ENCODE data around the gene ZNF853. TPM values are rescaled to one million over a fixed set of nuclear protein-coding genes. Genes with fewer than 3 reads are reported as not detected.

Gene ZNF853
- total RNA-seq, 1 donor: 0.54 TPM

DNA sequence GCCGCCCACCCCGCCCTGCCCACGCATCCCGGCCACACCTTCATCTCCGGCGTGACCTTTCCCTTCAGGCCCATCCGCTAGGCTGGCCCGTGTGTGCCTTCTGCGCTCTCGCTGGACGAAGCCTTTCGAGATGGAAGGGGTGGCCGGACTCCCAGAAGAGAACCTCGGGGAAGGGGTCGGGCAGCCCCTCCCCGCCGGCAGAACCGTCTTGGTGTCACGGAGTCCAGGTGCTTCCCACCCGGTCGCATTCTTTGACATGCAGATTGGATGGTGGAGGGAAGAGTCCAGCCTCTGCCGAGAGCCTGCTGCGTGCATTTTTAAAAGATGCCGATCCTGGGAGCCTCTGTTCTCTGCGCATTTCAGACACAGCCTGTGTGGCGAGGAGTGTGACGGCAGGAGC is 7.3 kb upstream of the ZNF853 start:
- no peak for DNase-seq (ENCODE audit: low read depth)
- TF ChIP-seq, protein P1, sequence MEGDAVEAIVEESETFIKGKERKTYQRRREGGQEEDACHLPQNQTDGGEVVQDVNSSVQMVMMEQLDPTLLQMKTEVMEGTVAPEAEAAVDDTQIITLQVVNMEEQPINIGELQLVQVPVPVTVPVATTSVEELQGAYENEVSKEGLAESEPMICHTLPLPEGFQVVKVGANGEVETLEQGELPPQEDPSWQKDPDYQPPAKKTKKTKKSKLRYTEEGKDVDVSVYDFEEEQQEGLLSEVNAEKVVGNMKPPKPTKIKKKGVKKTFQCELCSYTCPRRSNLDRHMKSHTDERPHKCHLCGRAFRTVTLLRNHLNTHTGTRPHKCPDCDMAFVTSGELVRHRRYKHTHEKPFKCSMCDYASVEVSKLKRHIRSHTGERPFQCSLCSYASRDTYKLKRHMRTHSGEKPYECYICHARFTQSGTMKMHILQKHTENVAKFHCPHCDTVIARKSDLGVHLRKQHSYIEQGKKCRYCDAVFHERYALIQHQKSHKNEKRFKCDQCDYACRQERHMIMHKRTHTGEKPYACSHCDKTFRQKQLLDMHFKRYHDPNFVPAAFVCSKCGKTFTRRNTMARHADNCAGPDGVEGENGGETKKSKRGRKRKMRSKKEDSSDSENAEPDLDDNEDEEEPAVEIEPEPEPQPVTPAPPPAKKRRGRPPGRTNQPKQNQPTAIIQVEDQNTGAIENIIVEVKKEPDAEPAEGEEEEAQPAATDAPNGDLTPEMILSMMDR (IDR thresholded peaks at IDR 0.05; ENCODE audit: insufficient read depth, low read length): no peak
- no peak overlapping the region for H3K4me3 ChIP-seq (ENCODE audit: low read depth, low read length)

DNA sequence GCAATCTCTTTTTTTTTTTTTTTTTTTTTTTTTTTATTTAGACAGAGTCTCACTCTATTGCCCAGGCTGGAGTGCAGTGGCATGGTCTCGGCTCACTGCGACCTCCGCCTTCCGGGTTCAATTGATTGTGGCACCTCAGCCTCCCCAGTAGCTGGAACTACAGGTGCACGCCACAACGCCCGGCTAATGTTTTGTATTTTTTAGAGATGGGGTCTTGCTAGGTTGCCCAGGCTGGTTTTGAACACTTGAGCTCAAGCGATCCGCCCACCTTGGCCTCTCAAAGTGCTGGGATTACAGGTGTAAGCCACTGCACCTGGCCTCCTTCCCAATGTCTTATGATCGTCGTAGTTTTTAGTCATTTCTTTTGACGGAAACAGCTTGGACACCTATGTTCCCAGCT is 6.6 kb upstream of the ZNF853 start:
- no peak overlapping the region for H3K4me3 ChIP-seq (ENCODE audit: low read depth, low read length)
- no peak for DNase-seq (ENCODE audit: low read depth)
- TF ChIP-seq, protein P1 (IDR thresholded peaks at IDR 0.05; ENCODE audit: insufficient read depth, low read length): no peak

DNA sequence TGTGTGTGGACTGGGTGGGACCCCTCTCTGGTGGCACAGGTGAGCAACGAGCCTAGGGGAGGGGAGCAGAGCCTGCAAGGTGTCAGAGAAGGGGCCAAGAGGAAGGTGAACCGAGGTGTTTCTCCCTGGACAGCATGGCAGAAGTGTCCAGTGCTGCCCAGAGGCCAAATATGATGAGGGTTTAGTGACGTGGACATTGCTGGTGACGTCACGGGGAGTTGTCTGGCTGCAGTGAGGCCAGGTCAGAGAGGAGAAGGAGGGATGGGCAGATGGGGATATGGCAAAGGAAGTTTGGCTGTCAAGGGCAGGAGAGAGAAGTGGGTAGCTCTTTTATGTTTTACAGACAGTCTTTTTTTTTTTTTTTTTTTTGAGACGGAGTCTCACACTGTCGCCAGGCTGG is 2.6 kb upstream of the ZNF853 start:
- no peak overlapping the region for H3K4me3 ChIP-seq (ENCODE audit: low read depth, low read length)
- no peak for DNase-seq (ENCODE audit: low read depth)
- TF ChIP-seq, protein P1 (IDR thresholded peaks at IDR 0.05; ENCODE audit: insufficient read depth, low read length): no peak

DNA sequence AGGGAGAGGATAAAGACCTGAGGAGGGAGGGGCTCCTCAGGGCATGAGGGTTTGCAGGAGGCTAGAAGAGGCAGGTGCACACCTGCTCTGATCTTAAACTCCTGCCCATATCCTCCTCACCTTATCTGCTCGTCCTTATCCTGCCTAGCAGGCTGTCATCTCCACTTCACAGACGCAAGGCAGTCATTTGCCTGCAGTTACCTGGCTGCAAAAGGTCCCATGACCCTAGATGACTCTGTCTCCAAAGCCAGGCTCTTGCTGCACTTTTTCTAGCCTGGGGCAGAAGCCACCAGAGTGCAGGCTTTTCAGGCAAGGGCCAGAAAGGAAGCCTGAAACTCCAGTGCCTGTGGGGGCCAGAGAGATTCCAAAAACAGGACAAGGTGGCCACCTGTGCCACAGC is 1.7 kb upstream of the ZNF853 start:
- no peak for DNase-seq (ENCODE audit: low read depth)
- TF ChIP-seq, protein P1 (IDR thresholded peaks at IDR 0.05; ENCODE audit: insufficient read depth, low read length): no peak
- no peak overlapping the region for H3K4me3 ChIP-seq (ENCODE audit: low read depth, low read length)

DNA sequence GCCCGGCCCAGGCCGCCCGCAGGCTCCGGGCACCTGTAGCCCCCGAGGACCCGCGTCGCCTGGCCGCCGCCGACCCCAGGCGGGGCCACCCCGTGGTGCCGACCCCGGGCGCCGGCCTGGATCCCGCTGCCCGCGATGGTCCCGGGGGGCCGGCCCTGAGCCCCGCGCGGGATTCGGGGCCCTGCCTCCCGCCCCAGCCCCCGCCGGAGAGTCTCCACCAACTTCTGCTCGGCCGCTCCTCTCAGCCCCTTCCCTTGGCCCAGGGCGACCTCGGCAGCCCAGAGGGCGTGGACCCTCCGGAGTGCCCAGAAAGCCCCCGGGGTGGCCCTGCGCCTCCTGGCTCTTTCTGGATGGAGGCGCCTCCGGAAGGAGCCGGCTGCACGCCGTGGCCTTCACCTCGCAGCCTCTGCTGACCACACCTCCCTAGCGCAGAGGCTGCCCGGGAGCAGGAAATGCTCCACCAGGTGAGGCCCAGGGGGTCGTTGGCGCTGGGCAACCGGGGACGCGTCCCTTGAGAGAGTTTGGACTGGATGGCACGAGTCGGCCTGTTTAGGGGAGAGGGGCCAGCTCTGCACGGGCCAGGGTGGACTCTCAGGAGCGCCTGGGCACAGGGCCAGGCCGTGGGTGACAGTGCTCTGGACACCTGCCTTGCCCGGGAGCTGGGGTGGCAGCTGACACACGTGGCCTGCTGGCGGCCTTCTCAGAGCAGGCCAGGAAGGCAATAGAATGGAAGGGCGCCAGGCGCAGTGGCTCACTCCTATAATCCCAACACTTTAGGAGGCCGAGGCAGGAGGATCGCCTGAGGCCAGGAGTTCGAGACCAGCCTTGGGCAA is 529 bp downstream of the ZNF853 start:
- H3K4me3 ChIP-seq (ENCODE audit: low read depth, low read length): peak overlapping the region; percentile 38
- DNase-seq (ENCODE audit: low read depth): no peak
- TF ChIP-seq, protein P1 (IDR thresholded peaks at IDR 0.05; ENCODE audit: insufficient read depth, low read length): no peak

DNA sequence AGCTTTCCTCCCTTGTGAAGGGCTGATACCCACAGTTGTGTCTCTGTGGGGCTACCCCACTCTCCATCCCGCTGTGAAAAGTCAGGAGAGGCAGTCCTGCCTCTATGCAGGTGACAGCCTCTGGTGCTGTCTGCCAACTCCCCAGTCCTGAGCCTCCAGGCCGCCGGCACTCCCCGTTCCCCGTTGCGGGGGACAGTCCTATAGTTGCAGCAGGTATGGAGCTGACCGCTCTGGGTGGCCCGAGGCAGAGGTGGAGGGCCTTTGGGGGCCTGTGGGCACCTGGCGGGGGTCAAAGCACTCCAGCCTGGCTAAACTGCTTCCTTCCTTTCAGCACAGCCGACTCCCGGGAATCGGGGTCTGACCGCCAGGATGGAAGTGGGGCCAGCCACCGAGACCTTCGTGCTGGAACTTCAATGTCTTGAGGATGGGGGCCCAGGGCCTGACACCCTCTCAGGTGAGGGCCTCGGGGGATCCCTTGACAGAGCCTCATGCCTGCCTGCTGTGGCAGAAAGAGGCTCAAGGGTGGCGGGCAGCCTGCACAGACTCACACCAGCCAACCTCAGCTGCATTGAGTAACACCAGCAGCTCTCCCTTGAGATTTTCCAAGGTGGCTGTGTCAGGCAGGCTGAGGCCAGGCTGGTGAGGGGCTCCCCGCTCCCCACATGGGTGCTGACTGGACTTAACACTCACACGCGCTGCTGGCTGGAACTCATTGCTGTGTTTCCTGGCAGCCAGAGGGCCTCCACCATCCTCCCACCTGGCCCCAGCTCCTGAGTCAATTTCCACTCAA is 1.6 kb downstream of the ZNF853 start:
- DNase-seq (ENCODE audit: low read depth): no peak
- TF ChIP-seq, protein P1 (IDR thresholded peaks at IDR 0.05; ENCODE audit: insufficient read depth, low read length): no peak
- H3K4me3 ChIP-seq (ENCODE audit: low read depth, low read length): no peak overlapping the region
